Measurements from ENCODE around the gene GRID1.

DNA sequence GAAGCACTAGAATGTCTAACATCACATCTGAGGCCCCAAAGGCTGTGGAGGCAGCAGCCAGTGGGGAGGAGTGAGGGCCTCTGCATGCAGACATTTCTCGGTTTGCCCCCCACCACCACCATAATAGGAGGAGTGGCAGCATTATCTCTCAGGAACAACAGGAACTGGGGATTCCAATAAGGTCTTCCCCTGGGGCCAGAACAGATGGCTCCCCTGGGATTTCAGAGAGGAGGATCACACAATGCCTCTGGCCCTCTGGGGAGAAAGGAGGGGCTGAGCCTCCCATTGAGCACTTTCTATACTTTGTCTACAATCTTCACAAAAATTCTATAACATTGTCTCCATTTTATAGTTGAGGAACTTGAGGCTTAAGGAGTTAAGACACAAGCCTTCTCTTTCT, 61.1 kb downstream of the GRID1 start:
- no peak for TF ChIP-seq CTCF (IDR thresholded peaks at IDR 0.05)
- TF ChIP-seq POLR2A (IDR thresholded peaks at IDR 0.05): no peak
